H1 (cell line): ENCODE measurements around the gene B3GAT1. TPM values are rescaled to one million over a fixed set of nuclear protein-coding genes. Genes with fewer than 3 reads are reported as not detected.

Experiments
- CTCF ChIA-PET: fragments of 300-600 bp; sonication (Branson Sonifier 250); formaldehyde crosslinking; loops from one replicate; lab custom pipeline; 2021; ENCODE audit not compliant: partially characterized antibody; lab: Charles Lee
- POLR2A ChIA-PET: fragments of 300-600 bp; sonication (Branson Sonifier 250); formaldehyde crosslinking; loops from one replicate; lab custom pipeline; 2021; ENCODE audit warnings: inconsistent platforms; ENCODE audit not compliant: partially characterized antibody; lab: Charles Lee
- DNase-seq, 2 experiments: peaks; one replicate each; pipeline versions ENCODE4 v3.0.0 to v3.0.0-alpha.2; 2010 to 2022; ENCODE audit warnings: low spot score in 2 of 2, low read depth in 1 of 2, mixed read lengths in 1 of 2
- FAIRE-seq: peaks from 2 replicates; lab custom pipeline; 2011; peaks lifted over from hg19 to GRCh38; lab: Jason Lieb, UNC
- H2AFZ ChIP-seq: 2 replicates; pipeline ENCODE4 v1.8.1; 2012; ENCODE audit warnings: low read length, inconsistent platforms
- H2AK5ac ChIP-seq: 2 replicates; pipeline ENCODE4 v1.6.1; 2013; ENCODE audit warnings: low read depth, low read length
- H2BK120ac ChIP-seq: replicated peaks from 2 replicates; pipeline ENCODE3; 2013; ENCODE audit warnings: low read depth, low read length, inconsistent platforms
- H2BK12ac ChIP-seq: 2 replicates; pipeline ENCODE4 v1.6.1; 2013; ENCODE audit warnings: low read depth, low read length
- H2BK15ac ChIP-seq: 2 replicates; pipeline ENCODE4 v1.6.1; 2013; ENCODE audit warnings: low read length
- H2BK20ac ChIP-seq: 2 replicates; pipeline ENCODE4 v1.6.1; 2013; ENCODE audit warnings: low read length
- H2BK5ac ChIP-seq: 2 replicates; pipeline ENCODE4 v1.6.1; 2013; ENCODE audit warnings: low read depth, low read length
- H3K14ac ChIP-seq: 2 replicates; pipeline ENCODE4 v1.6.1; 2013; ENCODE audit warnings: inconsistent platforms; ENCODE audit not compliant: insufficient read length
- H3K18ac ChIP-seq: 2 replicates; pipeline ENCODE4 v1.6.1; 2013; ENCODE audit warnings: low read length; ENCODE audit errors: extremely low read depth
- H3K23ac ChIP-seq: 2 replicates; pipeline ENCODE4 v1.6.1; 2013; ENCODE audit warnings: inconsistent platforms; ENCODE audit not compliant: insufficient read length
- H3K23me2 ChIP-seq: 2 replicates; pipeline ENCODE4 v1.6.1; 2013; ENCODE audit warnings: low read depth, low read length
- H3K27ac ChIP-seq: 2 replicates; pipeline ENCODE4 v1.6.1; 2011; ENCODE audit warnings: low read depth, low read length, inconsistent platforms
- H3K27me3 ChIP-seq, 4 experiments: replicated peaks in 1 of 4; 1 replicate in 1 of 4; 2 replicates in 3 of 4; pipeline versions ENCODE4 v1.6.1 to v1.8.1; 2011 to 2013; ENCODE audit warnings: low read length in 3 of 4, mild to moderate bottlenecking in 3 of 4, inconsistent platforms in 2 of 4, mixed read lengths in 2 of 4, moderate library complexity in 1 of 4; ENCODE audit not compliant: control insufficient read depth in 3 of 4, insufficient read depth in 3 of 4; ENCODE audit errors: extremely low read depth in 1 of 4
- H3K36me3 ChIP-seq, 4 experiments: 2 replicates each; pipeline versions ENCODE4 v1.6.1 to v1.8.1; 2011 to 2013; ENCODE audit warnings: mild to moderate bottlenecking in 4 of 4, low read length in 3 of 4, moderate library complexity in 2 of 4, control low read depth in 1 of 4, inconsistent platforms in 1 of 4; ENCODE audit not compliant: insufficient read depth in 4 of 4, control insufficient read depth in 2 of 4
- H3K4ac ChIP-seq: replicated peaks from 2 replicates; pipeline ENCODE3; 2013; ENCODE audit warnings: low read length, low read depth, mixed read lengths, inconsistent platforms; ENCODE audit not compliant: insufficient read length
- H3K4me1 ChIP-seq, 4 experiments: replicated peaks in 1 of 4; 1 replicate in 1 of 4; 2 replicates in 3 of 4; pipeline versions ENCODE4 v1.6.1 to v1.8.1; 2011 to 2013; ENCODE audit warnings: low read length in 3 of 4, inconsistent platforms in 2 of 4, mixed read lengths in 1 of 4; ENCODE audit not compliant: insufficient read depth in 4 of 4, control insufficient read depth in 3 of 4
- H3K4me2 ChIP-seq, 2 experiments: 2 replicates each; pipeline versions ENCODE4 v1.6.1 to v1.8.1; 2011 to 2013; ENCODE audit warnings: low read depth in 2 of 2, low read length in 2 of 2, control low read depth in 1 of 2, inconsistent platforms in 1 of 2, mild to moderate bottlenecking in 1 of 2; ENCODE audit not compliant: insufficient read depth in 1 of 2
- H3K4me3 ChIP-seq, 4 experiments: fragments of 200-600, 300-600 bp in 1 of 4; sonication (generic), shearing (Covaris generic), sonication (Bioruptor Twin) in 1 of 4; 2 replicates each; pipeline versions ENCODE4 v1.5.1 to v1.8.1; 2011 to 2016; ENCODE audit warnings: low read length in 4 of 4, low read depth in 3 of 4, control low read depth in 2 of 4, inconsistent platforms in 2 of 4, mild to moderate bottlenecking in 2 of 4, mixed read lengths in 1 of 4, moderate library complexity in 1 of 4; ENCODE audit not compliant: insufficient read depth in 2 of 4; ENCODE audit errors: extremely low read depth in 1 of 4
- H3K56ac ChIP-seq: replicated peaks from 2 replicates; pipeline ENCODE3; 2013; ENCODE audit warnings: low read depth, mild to moderate bottlenecking, mixed read lengths, low read length, inconsistent platforms; ENCODE audit not compliant: insufficient read length
- H3K79me1 ChIP-seq: 2 replicates; pipeline ENCODE4 v1.6.1; 2013; ENCODE audit warnings: low read depth, low read length, control low read depth
- H3K79me2 ChIP-seq, 2 experiments: 2 replicates each; pipeline versions ENCODE4 v1.6.1 to v1.8.1; 2012 to 2013; ENCODE audit warnings: low read length in 2 of 2, mild to moderate bottlenecking in 2 of 2, inconsistent platforms in 1 of 2; ENCODE audit not compliant: insufficient read depth in 2 of 2, control insufficient read depth in 1 of 2
- H3K9ac ChIP-seq, 4 experiments: replicated peaks in 1 of 4; 1 replicate in 1 of 4; 2 replicates in 3 of 4; pipeline versions ENCODE4 v1.6.1 to v1.8.1; 2011 to 2013; ENCODE audit warnings: low read depth in 3 of 4, low read length in 3 of 4, control low read depth in 2 of 4, mild to moderate bottlenecking in 2 of 4, moderate library complexity in 2 of 4, inconsistent platforms in 1 of 4; ENCODE audit errors: extremely low read depth in 1 of 4
- H3K9me3 ChIP-seq, 2 experiments: 2 replicates each; pipeline versions ENCODE4 v1.6.1 to v1.8.1; 2012 to 2013; ENCODE audit warnings: mild to moderate bottlenecking in 2 of 2, moderate library complexity in 2 of 2, control low read depth in 1 of 2, inconsistent platforms in 1 of 2, low read depth in 1 of 2, low read length in 1 of 2, mixed read lengths in 1 of 2; ENCODE audit not compliant: insufficient read depth in 2 of 2
- H4K20me1 ChIP-seq, 2 experiments: replicated peaks in 1 of 2; 2 replicates each; pipeline versions ENCODE3 to v1.8.1; 2011 to 2013; ENCODE audit warnings: inconsistent platforms in 2 of 2, low read length in 2 of 2, mild to moderate bottlenecking in 1 of 2; ENCODE audit not compliant: insufficient read depth in 2 of 2, control insufficient read depth in 1 of 2
- H4K5ac ChIP-seq: 2 replicates; pipeline ENCODE4 v1.6.1; 2013; ENCODE audit warnings: low read length, low read depth, mixed read lengths, inconsistent platforms; ENCODE audit not compliant: insufficient read length
- H4K8ac ChIP-seq: 2 replicates; pipeline ENCODE4 v1.8.0; 2013; ENCODE audit warnings: mild to moderate bottlenecking, moderate library complexity, low read length, inconsistent platforms; ENCODE audit not compliant: insufficient read depth; ENCODE audit errors: extremely low read depth
- H4K91ac ChIP-seq: replicated peaks from 2 replicates; pipeline ENCODE3; 2013; ENCODE audit warnings: low read length, mixed read lengths, inconsistent platforms; ENCODE audit not compliant: insufficient read length
- BACH1 ChIP-seq: IDR thresholded peaks from 2 replicates; pipeline ENCODE4 v1.6.1; 2012; ENCODE audit warnings: low read length, improper control_type of control experiment
- CHD1 ChIP-seq: IDR thresholded peaks from 2 replicates; pipeline ENCODE4 v1.6.1; 2012; ENCODE audit warnings: low read depth, low read length, improper control_type of control experiment
- FOSL1 ChIP-seq: IDR thresholded peaks from 2 replicates; pipeline ENCODE4 v1.6.1; 2011; ENCODE audit warnings: mild to moderate bottlenecking, low read depth, low read length, moderate library complexity; ENCODE audit not compliant: insufficient read depth
- HDAC2 ChIP-seq, 2 experiments: fragments of 300-600 bp in 1 of 2; sonication (generic) in 1 of 2; IDR thresholded peaks; 2 replicates each; pipeline ENCODE4 v1.6.1; 2011 to 2012; ENCODE audit warnings: low read depth in 2 of 2, low read length in 2 of 2, mild to moderate bottlenecking in 2 of 2, moderate library complexity in 2 of 2, borderline replicate concordance in 1 of 2, inconsistent platforms in 1 of 2
- JUND ChIP-seq: IDR thresholded peaks from 2 replicates; pipeline ENCODE4 v1.6.1; 2011; ENCODE audit warnings: mild to moderate bottlenecking, improper control_type of control experiment, low read length
- KDM1A ChIP-seq: fragments of 200-600, 300-600 bp; sonication (generic); IDR thresholded peaks from 2 replicates; pipeline ENCODE4 v1.7.1; 2016; ENCODE audit warnings: mild to moderate bottlenecking, low read length, borderline replicate concordance
- KDM4A ChIP-seq: IDR thresholded peaks from one replicate; pipeline ENCODE4 v1.7.1; 2012; ENCODE audit warnings: low read depth, mild to moderate bottlenecking, moderate library complexity, low read length, inconsistent platforms; ENCODE audit not compliant: severe bottlenecking
- NANOG ChIP-seq: IDR thresholded peaks from 2 replicates; pipeline ENCODE4 v1.6.1; 2011; ENCODE audit warnings: low read length, low read depth, mild to moderate bottlenecking, inconsistent platforms; ENCODE audit not compliant: insufficient read depth, poor library complexity, severe bottlenecking
- POLR2A ChIP-seq, 2 experiments: IDR thresholded peaks; 1 replicate in 1 of 2; 2 replicates in 1 of 2; pipeline ENCODE4 v1.6.1; 2011; ENCODE audit warnings: low read depth in 2 of 2, low read length in 2 of 2, mild to moderate bottlenecking in 2 of 2; ENCODE audit errors: control extremely low read depth in 1 of 2
- SIX5 ChIP-seq: IDR thresholded peaks from 2 replicates; pipeline ENCODE4 v1.6.1; 2011; ENCODE audit warnings: mild to moderate bottlenecking, low read depth, low read length
- ZNF274 ChIP-seq: IDR thresholded peaks from 2 replicates; pipeline ENCODE4 v1.7.0; 2012; ENCODE audit warnings: low read length, borderline replicate concordance; ENCODE audit errors: extremely low read depth
- WGBS, 2 experiments: shearing (Covaris generic) in 1 of 2; methylation state at CpG; one replicate each; pipeline versions ENCODE4 v1.1.6 to v1.1.7; 2013 to 2015; ENCODE audit warnings: low lambda C conversion rate in 2 of 2, mixed read lengths in 2 of 2, inconsistent platforms in 1 of 2, low coverage in 1 of 2, missing lambda C conversion rate in 1 of 2; ENCODE audit not compliant: insufficient replicate concordance in 2 of 2, insufficient coverage in 1 of 2, insufficient read length in 1 of 2; ENCODE audit errors: extremely low coverage in 1 of 2, missing lambda C conversion rate in 1 of 2; 5-methylcytosine and 5-hydroxymethylcytosine counted together
- polyA plus RNA-seq, 7 experiments: library from polyadenylated mRNA; depleted of rRNA in 3 of 7; stranded (reverse) in 5 of 7; unstranded in 2 of 7; fragments of >200 nt in 5 of 7; fragments of 200-250 nt in 2 of 7; gene quantifications; 1 replicate in 5 of 7; 2 replicates in 1 of 7; 4 replicates in 1 of 7; pipeline versions ENCODE4 v1.2.1 to v1.2.3, GENCODE V29; 2011 to 2013; ENCODE audit warnings: missing spikeins in 2 of 7, mixed read lengths in 2 of 7
- total RNA-seq: library from RNA; stranded (reverse); fragmentation: NEBNext Ultra II Directional; extraction: Animal tissue kit (Norgen Biotek cat#: 25700); gene quantifications from 2 replicates; pipeline ENCODE4 v1.2.1, GENCODE V29; 2021
- TF ChIP-seq, protein P1 (sequence below): IDR thresholded peaks from 2 replicates; pipeline ENCODE4 v1.6.1; 2011; ENCODE audit warnings: low read depth, mild to moderate bottlenecking, low read length; ENCODE audit not compliant: insufficient read depth

B3GAT1 gene
- total and polyA plus RNA-seq, 2 of the 8 experiments (the other 6 are each of a cell fraction or from before 2014, with no cell fraction given) = 19.7 to 32.4 TPM

DNA sequence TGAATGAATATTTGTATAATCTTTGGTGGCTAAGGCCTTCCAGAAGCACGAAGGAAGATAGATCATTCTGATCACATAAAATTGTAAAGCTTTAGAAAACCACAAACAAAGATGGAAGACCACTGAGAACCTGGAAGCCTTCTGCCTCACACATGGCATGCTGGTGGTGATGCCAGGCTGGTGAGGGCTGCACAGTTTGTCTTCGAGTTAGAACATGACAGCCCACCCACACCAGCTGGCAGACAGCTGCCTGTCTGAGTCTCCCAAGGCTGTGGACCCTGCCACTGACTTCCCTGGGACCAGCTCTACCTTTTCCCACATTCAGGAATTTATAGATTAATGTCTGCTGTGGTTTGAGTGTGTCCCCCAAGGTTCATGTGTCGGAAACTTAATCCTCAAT is 48.8 kb upstream of the B3GAT1 start:
- Histone ChIP-seq H3K36me3 (no peaks in the 10 kb centered on the region), H4K8ac (no peak overlapping the region), H3K9me3 (no peaks in the 10 kb centered on the region; a peak in 1 of 4 replicates), H3K14ac (no peak overlapping the region), H2AK5ac (no peak overlapping the region), H3K27ac (no peak overlapping the region), H2AFZ (no peak overlapping the region), H3K9ac (no peak overlapping the region), H2BK120ac (no peak overlapping the region), H3K4me2 (no peak overlapping the region), H3K4ac (no peak overlapping the region), H4K5ac (no peak overlapping the region), H3K23me2 (no peaks in the 10 kb centered on the region), H3K18ac (no peak overlapping the region), H4K20me1 (peaks cover 0 to 2% of the 10 kb centered on the region in 2 experiments), H2BK20ac (no peak overlapping the region), H3K56ac (no peak overlapping the region), H3K4me1 (peaks cover 0 to 4% (median under 1%) of the 10 kb centered on the region in 4 experiments; a peak in 4 of 7 replicates), H3K27me3 (peaks cover 0 to 4% (median 3%) of the 10 kb centered on the region in 4 experiments; a peak in 3 of 7 replicates), H2BK15ac (no peak overlapping the region), H2BK5ac (no peak overlapping the region), H2BK12ac (no peak overlapping the region), H3K4me3 (no peak overlapping the region), H4K91ac (no peak overlapping the region), H3K79me1 (no peaks in the 10 kb centered on the region), H3K23ac (no peak overlapping the region), H3K79me2 (no peaks in the 10 kb centered on the region)
- no peak for DNase-seq
- CTCF ChIA-PET = interaction anchor here (0.8 to 2.2 kb wide), 4 partner anchors 11 to 614 kb away, joined by 3 to 7 read pairs (median 3); no protein-coding TSS in a partner anchor
- TF ChIP-seq JUND (no peak), NANOG (no peak), KDM1A (no peak), POLR2A (IDR thresholded peaks at IDR 0.05; ENCODE audit: control extremely low read depth in 1 of 2, low read depth in 2 of 2, low read length in 2 of 2) (no peak), FOSL1 (no peak), HDAC2 (IDR thresholded peaks at IDR 0.05; ENCODE audit: borderline replicate concordance in 1 of 2, low read depth in 2 of 2, low read length in 2 of 2) (no peak), ZNF274 (no peak), KDM4A (no peak), BACH1 (no peak), SIX5 (no peak), CHD1 (no peak)
- TF ChIP-seq, protein P1, sequence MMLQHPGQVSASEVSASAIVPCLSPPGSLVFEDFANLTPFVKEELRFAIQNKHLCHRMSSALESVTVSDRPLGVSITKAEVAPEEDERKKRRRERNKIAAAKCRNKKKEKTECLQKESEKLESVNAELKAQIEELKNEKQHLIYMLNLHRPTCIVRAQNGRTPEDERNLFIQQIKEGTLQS = no peak
- FAIRE-seq = no peak
- POLR2A ChIA-PET = no interaction called here
- WGBS, 2 experiments = 86% methylated on average over 3 of the region's 3 CpGs; no CpG with 5 or more reads in 1 of the 2 experiments
